GM12878 (cell line): Measurements from ENCODE around the gene SYT1. TPM values are rescaled to one million over a fixed set of nuclear protein-coding genes. Genes with fewer than 3 reads are reported as not detected.

Experiments
- ATAC-seq: fragments of 200-7000 bp; cut with Tn5 transposase; 3 replicates; pipeline ENCODE4 v1.9.1; 2020; ENCODE audit warnings: mild to moderate bottlenecking, moderate library complexity
- BruUV-seq: library from RNA; stranded (reverse); fragments of 400-500 nt; replicated peaks from 2 replicates; lab custom pipeline; 2021; lab: Mats Ljungman, UMichigan
- CTCF ChIA-PET: fragments of 300-600 bp; sonication (Branson Sonifier 250); formaldehyde crosslinking; extraction: SDS; loops from one replicate; lab custom pipeline; 2021; ENCODE audit warnings: inconsistent platforms; lab: Yijun Ruan, JAX
- POLR2A ChIA-PET: fragments of 350-600 bp; formaldehyde crosslinking; extraction: SDS; loops from one replicate; lab custom pipeline; 2021; ENCODE audit warnings: inconsistent platforms; lab: Charles Lee
- RAD21 ChIA-PET: fragments of 300-600 bp; sonication (Branson Sonifier 250); formaldehyde crosslinking; loops from one replicate; lab custom pipeline; 2023; ENCODE audit warnings: antibody characterized with exemption; ENCODE audit not compliant: unreplicated experiment; lab: Charles Lee
- SMC1A ChIA-PET: fragments of 300-600 bp; sonication (Branson Sonifier 250); formaldehyde crosslinking; loops from one replicate; lab custom pipeline; 2023; ENCODE audit not compliant: unreplicated experiment, uncharacterized antibody; lab: Charles Lee
- DNase-seq: peaks from one replicate; pipeline ENCODE4 v3.0.0-alpha.2; 2011; ENCODE audit warnings: low read depth, low spot score
- FAIRE-seq: peaks from 3 replicates; lab custom pipeline; 2011; peaks lifted over from hg19 to GRCh38; lab: Jason Lieb, UNC
- H2AFZ ChIP-seq: 2 replicates; pipeline ENCODE4 v1.6.0; 2011; ENCODE audit warnings: low read depth, low read length, control low read depth; ENCODE audit not compliant: control insufficient read depth
- H3K27ac ChIP-seq: 2 replicates; pipeline ENCODE4 v1.5.1; 2011; ENCODE audit warnings: control low read depth; ENCODE audit not compliant: control insufficient read depth, insufficient read depth
- H3K27me3 ChIP-seq, 2 experiments: replicated peaks in 1 of 2; 2 replicates each; pipeline versions ENCODE4 v1.6.0 to v1.6.1; 2011; ENCODE audit warnings: low read length in 1 of 2; ENCODE audit not compliant: control insufficient read depth in 2 of 2, insufficient read depth in 2 of 2
- H3K36me3 ChIP-seq, 2 experiments: 2 replicates each; pipeline ENCODE4 v1.5.1; 2011; ENCODE audit warnings: low read length in 1 of 2; ENCODE audit not compliant: control insufficient read depth in 2 of 2, insufficient read depth in 2 of 2
- H3K4me1 ChIP-seq: 2 replicates; pipeline ENCODE4 v1.6.1; 2011; ENCODE audit warnings: mild to moderate bottlenecking, low read length, moderate library complexity, mixed read lengths; ENCODE audit not compliant: control insufficient read depth, insufficient read depth
- H3K4me2 ChIP-seq: 2 replicates; pipeline ENCODE4 v1.6.0; 2011; ENCODE audit warnings: control low read depth; ENCODE audit not compliant: control insufficient read depth, insufficient read depth
- H3K4me3 ChIP-seq: fragments of 200-600 bp; sonication (generic); 2 replicates; pipeline ENCODE4 v1.5.1; 2016
- H3K79me2 ChIP-seq: 2 replicates; pipeline ENCODE4 v1.6.0; 2011; ENCODE audit warnings: low read length; ENCODE audit not compliant: control insufficient read depth, insufficient read depth
- H3K9ac ChIP-seq: 2 replicates; pipeline ENCODE4 v1.8.0; 2011; ENCODE audit warnings: low read length, control low read depth, mixed read lengths; ENCODE audit not compliant: control insufficient read depth, insufficient read depth
- H3K9me3 ChIP-seq: replicated peaks from 3 replicates; pipeline ENCODE4 v1.5.1; 2011; ENCODE audit warnings: mild to moderate bottlenecking, low read length; ENCODE audit not compliant: control insufficient read depth, insufficient read depth
- H4K20me1 ChIP-seq: 2 replicates; pipeline ENCODE4 v1.6.0; 2011; ENCODE audit not compliant: control insufficient read depth, insufficient read depth
- CREM ChIP-seq: IDR thresholded peaks from 2 replicates; pipeline ENCODE4 v1.6.1; 2014; ENCODE audit warnings: antibody characterized with exemption, low read depth
- EZH2 ChIP-seq: IDR thresholded peaks from 2 replicates; pipeline ENCODE4 v1.6.1; 2012; ENCODE audit warnings: low read depth, mild to moderate bottlenecking, control low read depth, inconsistent platforms, low read length, borderline replicate concordance; ENCODE audit not compliant: control insufficient read depth
- KDM1A ChIP-seq: fragments of 200-600 bp; sonication (generic); IDR thresholded peaks from 2 replicates; pipeline ENCODE4 v1.6.1; 2016; ENCODE audit warnings: borderline replicate concordance
- MTA2 ChIP-seq: fragments of 450-650 bp; IDR thresholded peaks from 2 replicates; pipeline ENCODE4 v1.6.1; 2016; ENCODE audit warnings: low read depth, mild to moderate bottlenecking, moderate library complexity
- NFIC ChIP-seq: IDR thresholded peaks from 2 replicates; pipeline ENCODE4 v1.6.1; 2012; ENCODE audit warnings: low read depth, mild to moderate bottlenecking, inconsistent platforms, low read length, moderate library complexity
- NR2C2 ChIP-seq: IDR thresholded peaks from 2 replicates; pipeline ENCODE4 v1.6.1; 2011; ENCODE audit warnings: borderline replicate concordance, low read depth; ENCODE audit not compliant: control insufficient read depth, insufficient read length
- PAX5 ChIP-seq: IDR thresholded peaks from 2 replicates; pipeline ENCODE4 v1.6.1; 2011; ENCODE audit warnings: low read depth, low read length, borderline replicate concordance
- PRDM15 ChIP-seq: fragments of 450-650 bp; formaldehyde crosslinking; IDR thresholded peaks from 2 replicates; pipeline ENCODE4 v1.4.0; 2020; ENCODE audit warnings: mild to moderate bottlenecking, moderate library complexity
- SIX5 ChIP-seq: IDR thresholded peaks from 2 replicates; pipeline ENCODE4 v1.6.1; 2011; ENCODE audit warnings: mild to moderate bottlenecking, low read depth, low read length, moderate library complexity; ENCODE audit not compliant: severe bottlenecking
- SMAD1 ChIP-seq: fragments of 450-650 bp; IDR thresholded peaks from 2 replicates; pipeline ENCODE4 v1.6.1; 2018; ENCODE audit warnings: mild to moderate bottlenecking, low read depth; ENCODE audit not compliant: partially characterized antibody
- SMAD5 ChIP-seq: IDR thresholded peaks from 2 replicates; pipeline ENCODE4 v1.6.1; 2016; ENCODE audit warnings: antibody characterized with exemption, low read depth
- STAT3 ChIP-seq: IDR thresholded peaks from 2 replicates; pipeline ENCODE4 v1.6.1; 2011; ENCODE audit warnings: low read depth, low read length, improper control_type of control experiment
- ZBED1 ChIP-seq: IDR thresholded peaks from 2 replicates; pipeline ENCODE4 v1.6.1; 2016; ENCODE audit warnings: borderline replicate concordance
- ZZZ3 ChIP-seq: IDR thresholded peaks from 2 replicates; pipeline ENCODE4 v1.6.1; 2011; ENCODE audit warnings: low read depth; ENCODE audit not compliant: control insufficient read depth, insufficient read length
- WGBS: methylation state at CpG from one replicate; pipeline ENCODE4 v1.1.6; 2016; ENCODE audit warnings: low lambda C conversion rate; ENCODE audit not compliant: insufficient replicate concordance, insufficient coverage; ENCODE audit errors: missing lambda C conversion rate; 5-methylcytosine and 5-hydroxymethylcytosine counted together
- in situ Hi-C: fragments of 300-500 bp; cut with MboI; formaldehyde crosslinking; loops from 9 replicates; pipeline ENCODE4 v1.14.3; 2018; ENCODE audit warnings: mixed read lengths
- intact Hi-C: fragments of 100-400 bp; cut with micrococcal nuclease; formaldehyde crosslinking; loops from one replicate; pipeline ENCODE4 v1.14.2; 2022; ENCODE audit not compliant: unreplicated experiment
- polyA plus RNA-seq, 11 experiments: library from polyadenylated mRNA; depleted of rRNA in 4 of 11; unstranded in 6 of 11; stranded (reverse) in 5 of 11; fragments of >200 nt; fragmentation: Nextera tagmentation in 4 of 11; fragmentation: Illumina TruSeq in 1 of 11; extraction: Ambion mirVana in 4 of 11; extraction: Trizol in 1 of 11; gene quantifications; 1 replicate in 1 of 11; 2 replicates in 10 of 11; pipeline versions ENCODE4 v1.2.1 to v1.2.3, GENCODE V29; 2011 to 2016; ENCODE audit warnings: inconsistent platforms in 2 of 11, missing spikeins in 2 of 11, low read depth in 1 of 11
- total RNA-seq, 4 experiments: library from RNA; depleted of rRNA in 3 of 4; stranded (reverse); fragments of >200 nt in 3 of 4; fragmentation: Illumina TruSeq in 1 of 4; extraction: Trizol in 1 of 4; gene quantifications; 2 replicates each; pipeline versions ENCODE4 v1.2.1 to v1.2.3, GENCODE V29; 2013 to 2021
- TF ChIP-seq, protein P1 (sequence below): fragments of 450-650 bp; IDR thresholded peaks from 2 replicates; pipeline ENCODE4 v1.6.1; 2017; ENCODE audit warnings: mild to moderate bottlenecking

The SYT1 gene
- total and polyA plus RNA-seq, 10 of the 15 experiments (the other 5 are each of a cell fraction or from before 2014, with no cell fraction given): 0.10 to 0.28 TPM; not detected in 8

DNA sequence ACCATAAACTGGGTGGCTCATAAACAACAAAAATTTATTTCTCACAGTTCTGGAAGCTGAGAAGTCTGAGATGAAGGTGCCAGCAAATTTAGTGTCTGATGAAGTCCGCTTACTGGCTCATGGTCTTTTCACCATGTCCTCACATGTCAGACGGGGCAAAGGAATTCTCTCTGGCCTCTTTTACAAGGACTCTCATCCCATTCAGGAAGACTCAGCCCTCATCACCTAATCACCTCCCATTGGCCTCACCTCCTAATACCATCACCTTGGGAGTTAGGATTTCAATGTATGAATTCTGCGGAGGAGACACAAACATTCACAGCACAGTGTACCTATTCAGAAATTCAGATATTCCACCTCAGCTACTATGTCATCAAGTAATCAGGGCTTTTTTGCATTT is 468.6 kb downstream of the SYT1 start:
- Histone ChIP-seq H3K36me3 (no peaks in the 10 kb centered on the region), H3K9me3 (no peaks in the 10 kb centered on the region), H3K4me2 (no peak overlapping the region), H4K20me1 (no peaks in the 10 kb centered on the region), H3K27ac (no peak overlapping the region), H3K4me3 (no peak overlapping the region), H3K9ac (no peak overlapping the region), H2AFZ (no peak overlapping the region), H3K79me2 (no peaks in the 10 kb centered on the region), H3K27me3 (no peaks in the 10 kb centered on the region; a peak in 1 of 4 replicates), H3K4me1 (no peaks in the 10 kb centered on the region)
- ChIA-PET RAD21 (no interaction called here), CTCF (interaction anchor here (0.6 kb wide), 1 partner anchor 1014 kb away, joined by 3 read pairs; no protein-coding TSS in a partner anchor), SMC1A (no interaction called here), POLR2A (no interaction called here)
- no peak for ATAC-seq
- in situ Hi-C loops (no loop called here), intact Hi-C loops (no loop called here)
- 51% methylated on average over 3 of the region's 3 CpGs for WGBS
- no peak for DNase-seq
- TF ChIP-seq NR2C2 (no peak), KDM1A (no peak), NFIC (no peak), MTA2 (no peak), PAX5 (no peak), SMAD1 (no peak), PRDM15 (CRISPR knock-in tag) (no peak), SIX5 (no peak), ZBED1 (no peak), EZH2 (no peak), SMAD5 (no peak), CREM (no peak), STAT3 (no peak), ZZZ3 (no peak)
- TF ChIP-seq, protein P1, sequence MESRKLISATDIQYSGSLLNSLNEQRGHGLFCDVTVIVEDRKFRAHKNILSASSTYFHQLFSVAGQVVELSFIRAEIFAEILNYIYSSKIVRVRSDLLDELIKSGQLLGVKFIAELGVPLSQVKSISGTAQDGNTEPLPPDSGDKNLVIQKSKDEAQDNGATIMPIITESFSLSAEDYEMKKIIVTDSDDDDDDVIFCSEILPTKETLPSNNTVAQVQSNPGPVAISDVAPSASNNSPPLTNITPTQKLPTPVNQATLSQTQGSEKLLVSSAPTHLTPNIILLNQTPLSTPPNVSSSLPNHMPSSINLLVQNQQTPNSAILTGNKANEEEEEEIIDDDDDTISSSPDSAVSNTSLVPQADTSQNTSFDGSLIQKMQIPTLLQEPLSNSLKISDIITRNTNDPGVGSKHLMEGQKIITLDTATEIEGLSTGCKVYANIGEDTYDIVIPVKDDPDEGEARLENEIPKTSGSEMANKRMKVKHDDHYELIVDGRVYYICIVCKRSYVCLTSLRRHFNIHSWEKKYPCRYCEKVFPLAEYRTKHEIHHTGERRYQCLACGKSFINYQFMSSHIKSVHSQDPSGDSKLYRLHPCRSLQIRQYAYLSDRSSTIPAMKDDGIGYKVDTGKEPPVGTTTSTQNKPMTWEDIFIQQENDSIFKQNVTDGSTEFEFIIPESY: no peak
- BruUV-seq: no TSS peak
- FAIRE-seq: no peak
